Trophoblast cell (in vitro differentiated cells and primary cell): Measurements from ENCODE around the gene C11orf58. TPM values are rescaled to one million over a fixed set of nuclear protein-coding genes. Genes with fewer than 3 reads are reported as not detected.

Experiments
- DNase-seq, 2 donors: peaks; one replicate each; pipeline ENCODE4 v3.0.0-alpha.2; 2016
- H2AFZ ChIP-seq: 2 replicates; pipeline ENCODE4 v1.6.1; 2013; ENCODE audit warnings: low read length, moderate library complexity, mild to moderate bottlenecking; ENCODE audit not compliant: insufficient read depth, poor library complexity
- H2AK5ac ChIP-seq: 2 replicates; pipeline ENCODE4 v1.6.1; 2013; ENCODE audit warnings: mild to moderate bottlenecking, low read length
- H2BK120ac ChIP-seq: 2 replicates; pipeline ENCODE4 v1.6.1; 2013; ENCODE audit warnings: low read length, mild to moderate bottlenecking, moderate library complexity; ENCODE audit not compliant: insufficient read depth, poor library complexity
- H2BK12ac ChIP-seq: 2 replicates; pipeline ENCODE4 v1.6.1; 2013; ENCODE audit warnings: mild to moderate bottlenecking, low read length, moderate library complexity
- H2BK5ac ChIP-seq: 2 replicates; pipeline ENCODE4 v1.6.1; 2013; ENCODE audit warnings: low read length, low read depth, moderate library complexity, mild to moderate bottlenecking; ENCODE audit not compliant: poor library complexity
- H3K14ac ChIP-seq: 2 replicates; pipeline ENCODE4 v1.6.1; 2013; ENCODE audit warnings: mild to moderate bottlenecking, low read length
- H3K18ac ChIP-seq: 2 replicates; pipeline ENCODE4 v1.6.1; 2013; ENCODE audit warnings: mild to moderate bottlenecking, low read length
- H3K23ac ChIP-seq: 2 replicates; pipeline ENCODE4 v1.6.1; 2013; ENCODE audit warnings: low read length
- H3K27ac ChIP-seq: 2 replicates; pipeline ENCODE4 v1.5.1; 2013; ENCODE audit warnings: low read depth, mild to moderate bottlenecking, inconsistent platforms, low read length, moderate library complexity
- H3K27me3 ChIP-seq: 2 replicates; pipeline ENCODE4 v1.6.1; 2013; ENCODE audit warnings: inconsistent platforms, mild to moderate bottlenecking, low read length, moderate library complexity; ENCODE audit not compliant: insufficient read depth
- H3K36me3 ChIP-seq, 2 experiments: 1 replicate in 1 of 2; 2 replicates in 1 of 2; pipeline ENCODE4 v1.6.1; 2013; ENCODE audit warnings: low read length in 2 of 2, mild to moderate bottlenecking in 2 of 2, moderate library complexity in 1 of 2; ENCODE audit not compliant: insufficient read depth in 2 of 2, control insufficient read depth in 1 of 2
- H3K4ac ChIP-seq: 2 replicates; pipeline ENCODE4 v1.6.1; 2013; ENCODE audit warnings: low read depth, mild to moderate bottlenecking, low read length, moderate library complexity
- H3K4me1 ChIP-seq, 2 experiments: 1 replicate in 1 of 2; 2 replicates in 1 of 2; pipeline ENCODE4 v1.6.1; 2013; ENCODE audit warnings: low read length in 2 of 2, mild to moderate bottlenecking in 2 of 2, moderate library complexity in 1 of 2; ENCODE audit not compliant: insufficient read depth in 2 of 2, control insufficient read depth in 1 of 2
- H3K4me2 ChIP-seq: 2 replicates; pipeline ENCODE4 v1.6.1; 2013; ENCODE audit warnings: inconsistent platforms, mild to moderate bottlenecking, low read length, moderate library complexity
- H3K4me3 ChIP-seq: 2 replicates; pipeline ENCODE4 v1.5.1; 2013; ENCODE audit warnings: mild to moderate bottlenecking, low read depth, low read length, inconsistent platforms
- H3K79me1 ChIP-seq: one replicate; pipeline ENCODE4 v1.6.1; 2013; ENCODE audit warnings: low read length
- H3K79me2 ChIP-seq: 2 replicates; pipeline ENCODE4 v1.6.1; 2013; ENCODE audit warnings: low read length, mild to moderate bottlenecking; ENCODE audit not compliant: control insufficient read depth, insufficient read depth, poor library complexity
- H3K9ac ChIP-seq: 2 replicates; pipeline ENCODE4 v1.6.1; 2013; ENCODE audit warnings: mild to moderate bottlenecking, low read length
- H3K9me3 ChIP-seq: 2 replicates; pipeline ENCODE4 v1.6.1; 2013; ENCODE audit warnings: low read depth, mild to moderate bottlenecking, control low read depth, inconsistent platforms, low read length; ENCODE audit not compliant: insufficient read depth
- H4K12ac ChIP-seq: 2 replicates; pipeline ENCODE4 v1.6.1; 2013; ENCODE audit warnings: low read depth, mild to moderate bottlenecking, low read length, moderate library complexity
- H4K8ac ChIP-seq: 2 replicates; pipeline ENCODE4 v1.6.1; 2013; ENCODE audit warnings: low read depth, mild to moderate bottlenecking, low read length, moderate library complexity
- H4K91ac ChIP-seq: one replicate; pipeline ENCODE4 v1.6.1; 2013; ENCODE audit warnings: low read depth, mild to moderate bottlenecking, low read length, moderate library complexity
- WGBS: extraction: QIAGEN DNeasy Blood & Tissue Kit; methylation state at CpG from one replicate; pipeline ENCODE4 v1.1.7; 2013; ENCODE audit warnings: missing lambda C conversion rate; ENCODE audit not compliant: insufficient read length, insufficient coverage; ENCODE audit errors: extremely low coverage; 5-methylcytosine and 5-hydroxymethylcytosine counted together
- polyA plus RNA-seq: library from polyadenylated mRNA; stranded (reverse); fragments of 200-250 nt; gene quantifications from 2 replicates; pipeline ENCODE4 v1.2.3, GENCODE V29; 2013

The C11orf58 gene
- 114 and 118 TPM in 2 replicates for polyA plus RNA-seq

DNA sequence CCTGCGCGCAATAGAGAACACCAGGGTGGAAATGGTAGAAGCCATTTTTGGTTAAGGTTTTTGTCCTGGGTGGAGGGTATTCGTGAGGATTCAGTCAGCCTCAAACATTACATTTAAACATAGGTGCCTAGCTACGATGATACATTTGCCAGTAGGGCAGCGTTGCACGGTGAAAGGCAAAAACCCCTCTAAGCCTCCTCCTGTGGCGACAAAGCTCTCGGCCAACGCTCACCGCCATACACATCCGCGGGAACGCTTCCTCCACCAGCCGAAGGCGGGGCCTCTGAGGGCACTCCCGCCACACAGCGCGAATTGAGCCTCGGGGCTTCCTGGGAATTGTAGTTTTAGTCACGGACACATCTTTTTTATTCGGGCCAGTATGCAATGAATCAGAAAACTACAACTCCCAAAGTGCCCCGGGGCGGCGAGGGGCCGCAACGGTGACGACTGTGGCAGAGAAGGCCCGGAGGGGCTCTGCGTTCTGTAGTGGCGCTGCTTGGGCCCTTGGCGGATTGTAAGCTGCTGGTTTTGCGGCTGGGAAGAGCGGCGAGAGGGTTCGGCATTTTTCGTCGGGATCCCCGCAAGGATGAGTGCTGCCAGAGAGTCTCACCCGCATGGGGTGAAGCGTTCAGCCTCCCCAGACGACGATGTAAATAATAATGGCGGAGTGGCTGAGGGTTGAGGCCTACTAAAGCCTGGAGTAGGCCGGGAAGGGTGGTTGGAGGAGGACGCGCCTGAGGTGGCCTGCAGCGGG lies at the start of gene C11orf58:
Gene C11orf58 (plus strand): TSS at position 455 of the 754 bp plus-strand sequence. CDS start 132 bp downstream, at position 587.
- peak within 1 kb of the TSS; percentile 66 for H2AFZ ChIP-seq
- peak within 1 kb of the TSS; percentile 73 for H2BK120ac ChIP-seq
- H3K14ac ChIP-seq, result peak within 1 kb of the TSS; percentile 76
- H3K18ac ChIP-seq, result peak within 1 kb of the TSS; percentile 88
- H3K23ac ChIP-seq, result no peak within 1 kb of the TSS
- H4K12ac ChIP-seq, result peak within 1 kb of the TSS; percentile 88
- H3K79me2 ChIP-seq, result peaks cover 18% of the 10 kb centered on the region
- peak; percentile 99 to 100 for DNase-seq
- H3K4me3 ChIP-seq, result peak within 1 kb of the TSS; percentile 83
- H4K91ac ChIP-seq, result peak within 1 kb of the TSS; percentile 73
- WGBS, result no CpG with 5 or more reads among the region's 47 CpGs
- no peaks in the 10 kb centered on the region for H3K27me3 ChIP-seq
- peak within 1 kb of the TSS; percentile 97 for H3K4ac ChIP-seq
- peaks cover 3 to 6% of the 10 kb centered on the region in 2 experiments for H3K4me1 ChIP-seq
- H3K9ac ChIP-seq, result peak within 1 kb of the TSS; percentile 99
- peak within 1 kb of the TSS; percentile 4 for H2AK5ac ChIP-seq
- H3K9me3 ChIP-seq, result no peaks in the 10 kb centered on the region
- peak within 1 kb of the TSS; percentile 81 for H2BK5ac ChIP-seq
- H3K4me2 ChIP-seq, result peak within 1 kb of the TSS; percentile 91
- H3K36me3 ChIP-seq, result peaks cover 4 to 5% of the 10 kb centered on the region in 2 experiments
- peak within 1 kb of the TSS; percentile 95 for H4K8ac ChIP-seq
- no peak within 1 kb of the TSS for H2BK12ac ChIP-seq
- peaks cover 8% of the 10 kb centered on the region for H3K79me1 ChIP-seq
- peak within 1 kb of the TSS; percentile 43 for H3K27ac ChIP-seq

DNA sequence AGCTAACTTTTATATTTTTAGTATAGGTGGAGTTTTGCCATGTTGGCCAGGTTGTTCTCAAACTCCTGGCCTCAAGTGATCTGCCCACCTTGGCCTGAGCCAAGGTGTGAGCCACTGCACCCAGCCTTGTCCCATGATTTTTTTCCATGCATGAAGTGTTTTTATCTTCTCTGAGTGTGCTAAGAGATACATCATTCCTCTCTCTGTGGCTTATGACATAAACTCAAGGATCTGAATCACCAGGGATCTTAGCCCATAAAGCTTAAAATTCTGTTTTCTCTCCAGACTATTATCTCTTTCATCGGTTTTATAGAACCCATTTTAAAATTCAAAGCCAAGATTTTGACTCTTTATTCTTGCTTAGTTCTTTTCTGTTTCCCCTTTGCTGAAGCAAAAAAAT lies 48.4 kb upstream of the C11orf58 start:
- H3K18ac ChIP-seq, result no peak overlapping the region
- H2AFZ ChIP-seq, result no peak overlapping the region
- H3K27me3 ChIP-seq, result no peaks in the 10 kb centered on the region
- no peaks in the 10 kb centered on the region for H3K4me1 ChIP-seq
- peaks cover 4% of the 10 kb centered on the region for H3K9me3 ChIP-seq
- H3K4ac ChIP-seq, result no peak overlapping the region
- H3K23ac ChIP-seq, result no peak overlapping the region
- no CpG with 5 or more reads among the region's 1 CpG for WGBS
- no peaks in the 10 kb centered on the region for H3K79me1 ChIP-seq
- H3K27ac ChIP-seq, result no peak overlapping the region
- H3K4me3 ChIP-seq, result no peak overlapping the region
- H2BK5ac ChIP-seq, result no peak overlapping the region
- no peaks in the 10 kb centered on the region for H3K79me2 ChIP-seq
- no peak overlapping the region for H2AK5ac ChIP-seq
- H2BK120ac ChIP-seq, result no peak overlapping the region
- H3K4me2 ChIP-seq, result no peak overlapping the region
- H4K8ac ChIP-seq, result no peak overlapping the region
- no peaks in the 10 kb centered on the region for H3K36me3 ChIP-seq
- H4K91ac ChIP-seq, result no peak overlapping the region
- no peak overlapping the region for H2BK12ac ChIP-seq
- H4K12ac ChIP-seq, result no peak overlapping the region
- H3K14ac ChIP-seq, result no peak overlapping the region
- no peak overlapping the region for H3K9ac ChIP-seq
- no peak for DNase-seq

DNA sequence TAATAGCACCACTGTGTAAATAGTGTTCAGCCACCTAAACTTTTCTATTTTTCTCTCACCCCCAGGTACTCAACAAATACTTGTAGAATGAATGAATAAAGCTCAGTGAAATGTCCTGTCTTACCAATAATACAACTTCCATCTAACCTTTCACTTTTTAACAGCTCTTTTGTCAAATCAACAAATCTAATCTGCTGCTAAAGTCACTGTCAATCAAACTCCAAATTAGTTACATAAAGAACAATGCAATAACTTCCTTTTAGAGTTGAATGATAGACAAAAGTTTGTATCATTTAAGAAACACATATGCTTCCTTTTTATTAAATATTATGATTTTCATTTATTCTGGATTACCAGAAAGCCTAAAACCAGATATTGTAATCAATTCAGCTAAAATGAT lies 34.7 kb upstream of the C11orf58 start:
- H3K27me3 ChIP-seq, result no peaks in the 10 kb centered on the region
- no peak overlapping the region for H2BK120ac ChIP-seq
- no peak overlapping the region for H4K12ac ChIP-seq
- H3K9me3 ChIP-seq, result no peaks in the 10 kb centered on the region
- no peak overlapping the region for H3K27ac ChIP-seq
- no peak overlapping the region for H2BK5ac ChIP-seq
- H3K23ac ChIP-seq, result no peak overlapping the region
- no peak overlapping the region for H3K18ac ChIP-seq
- no peak overlapping the region for H3K4ac ChIP-seq
- no peaks in the 10 kb centered on the region for H3K79me2 ChIP-seq
- no peak overlapping the region for H2BK12ac ChIP-seq
- H3K79me1 ChIP-seq, result no peaks in the 10 kb centered on the region
- H3K4me1 ChIP-seq, result no peaks in the 10 kb centered on the region
- H3K4me2 ChIP-seq, result no peak overlapping the region
- H2AK5ac ChIP-seq, result no peak overlapping the region
- H4K91ac ChIP-seq, result no peak overlapping the region
- H3K4me3 ChIP-seq, result no peak overlapping the region
- no peak for DNase-seq
- H4K8ac ChIP-seq, result no peak overlapping the region
- no peak overlapping the region for H2AFZ ChIP-seq
- H3K14ac ChIP-seq, result no peak overlapping the region
- no peak overlapping the region for H3K9ac ChIP-seq
- no peaks in the 10 kb centered on the region for H3K36me3 ChIP-seq

DNA sequence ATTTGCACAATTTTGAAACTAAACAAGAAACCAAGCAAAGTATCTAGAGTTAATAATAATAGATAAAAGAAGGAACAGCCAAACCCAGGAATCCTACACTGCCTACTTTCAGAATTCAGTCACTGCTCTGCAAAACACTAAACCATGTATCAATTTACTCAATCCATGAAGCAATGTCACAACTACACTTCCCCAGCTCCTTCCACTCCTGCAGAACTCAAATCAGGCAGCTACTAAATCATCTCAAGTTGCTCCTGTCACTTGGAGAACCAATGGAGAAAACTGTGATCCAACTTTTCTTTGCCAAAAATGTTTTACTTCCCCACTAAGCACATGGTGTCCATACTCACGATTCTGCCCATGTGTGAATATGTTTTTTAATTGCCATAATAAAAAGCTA lies 24.9 kb upstream of the C11orf58 start:
- Histone ChIP-seq H3K79me1 (no peaks in the 10 kb centered on the region), H2BK120ac (no peak overlapping the region), H3K4ac (no peak overlapping the region), H4K12ac (no peak overlapping the region), H3K4me1 (no peaks in the 10 kb centered on the region), H4K8ac (no peak overlapping the region), H3K79me2 (no peaks in the 10 kb centered on the region), H3K27ac (no peak overlapping the region), H3K4me3 (no peak overlapping the region), H2AFZ (no peak overlapping the region), H4K91ac (no peak overlapping the region), H2AK5ac (no peak overlapping the region), H2BK12ac (no peak overlapping the region), H3K4me2 (no peak overlapping the region), H2BK5ac (no peak overlapping the region), H3K18ac (no peak overlapping the region), H3K36me3 (no peaks in the 10 kb centered on the region), H3K27me3 (no peaks in the 10 kb centered on the region), H3K23ac (no peak overlapping the region), H3K14ac (no peak overlapping the region), H3K9ac (no peak overlapping the region), H3K9me3 (no peaks in the 10 kb centered on the region)
- WGBS, result no CpG with 5 or more reads among the region's 1 CpG
- DNase-seq, result no peak
